ENCODE measurements around the gene SCN4B.

Gene SCN4B

DNA sequence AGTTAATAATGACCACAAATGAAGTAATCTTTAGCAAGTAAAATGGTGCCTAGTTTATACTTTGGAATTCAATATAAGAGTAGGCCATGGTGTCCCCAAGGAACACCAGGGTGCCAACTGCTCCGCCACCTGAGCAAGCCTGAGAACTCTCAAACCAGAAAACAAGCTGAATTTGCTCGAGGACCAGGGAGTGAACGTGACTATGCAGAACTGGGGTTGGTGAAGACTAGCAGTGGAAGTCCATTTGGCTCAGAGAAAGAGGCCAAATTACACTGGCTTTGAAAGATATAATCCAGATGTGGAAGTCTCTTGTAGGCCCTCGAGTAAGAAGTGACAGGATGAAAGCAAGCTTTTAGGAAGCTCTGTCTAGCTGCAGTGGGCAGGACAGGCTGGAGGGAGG lies 57.1 kb downstream of the SCN4B start:
- no peak for DNase-seq

DNA sequence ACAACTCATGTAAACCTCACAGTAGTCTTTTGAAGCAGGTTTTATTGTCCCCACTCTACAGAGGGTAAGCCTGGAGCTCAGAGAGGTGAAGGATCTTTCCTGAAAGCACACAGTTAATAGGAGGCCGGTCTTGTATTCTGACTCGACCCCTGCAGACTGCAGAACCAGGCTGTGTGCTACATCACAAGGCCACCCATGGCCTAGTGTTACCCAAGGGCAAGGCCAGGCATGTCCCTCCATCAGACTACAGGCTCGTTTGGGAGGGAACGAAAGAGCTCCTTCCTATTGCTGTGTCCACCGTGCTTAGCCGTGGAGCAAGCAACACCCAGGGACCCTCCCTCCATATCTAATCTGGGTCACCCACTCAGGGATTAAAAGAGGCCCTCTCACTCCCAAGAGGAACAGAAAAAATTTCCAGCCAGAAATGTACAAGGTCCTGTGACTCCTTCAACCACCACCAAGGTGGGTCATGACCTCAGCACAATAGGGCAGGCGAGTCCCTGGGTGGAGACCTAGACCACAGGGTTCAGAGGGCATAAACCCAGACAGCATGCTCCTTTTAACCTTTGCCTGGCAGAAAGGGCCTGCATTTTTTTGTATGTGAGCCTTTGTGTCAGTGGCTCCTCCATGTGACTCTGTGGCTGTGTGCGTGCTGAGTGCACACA lies 59.6 kb downstream of the SCN4B start:
- DNase-seq: no peak

DNA sequence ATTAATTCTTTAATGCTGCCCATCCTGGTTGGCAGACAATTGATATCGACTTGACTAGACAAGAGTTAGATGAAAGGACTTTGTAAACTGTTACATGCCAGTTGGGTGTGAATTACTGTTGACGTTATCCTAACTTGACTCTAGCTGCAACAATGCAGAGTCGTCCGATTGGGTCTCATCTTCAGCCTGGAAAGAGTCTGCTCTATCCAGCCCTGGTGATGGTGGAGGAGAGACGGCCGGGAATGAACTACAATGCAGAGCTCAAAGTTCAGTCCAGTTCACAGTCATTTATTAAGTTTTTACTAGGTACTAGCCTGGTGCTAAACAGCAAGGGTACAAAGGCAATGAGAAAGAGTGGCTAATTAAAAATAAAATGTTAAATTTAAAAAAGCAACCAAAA lies 60.9 kb downstream of the SCN4B start:
- no peak for DNase-seq

DNA sequence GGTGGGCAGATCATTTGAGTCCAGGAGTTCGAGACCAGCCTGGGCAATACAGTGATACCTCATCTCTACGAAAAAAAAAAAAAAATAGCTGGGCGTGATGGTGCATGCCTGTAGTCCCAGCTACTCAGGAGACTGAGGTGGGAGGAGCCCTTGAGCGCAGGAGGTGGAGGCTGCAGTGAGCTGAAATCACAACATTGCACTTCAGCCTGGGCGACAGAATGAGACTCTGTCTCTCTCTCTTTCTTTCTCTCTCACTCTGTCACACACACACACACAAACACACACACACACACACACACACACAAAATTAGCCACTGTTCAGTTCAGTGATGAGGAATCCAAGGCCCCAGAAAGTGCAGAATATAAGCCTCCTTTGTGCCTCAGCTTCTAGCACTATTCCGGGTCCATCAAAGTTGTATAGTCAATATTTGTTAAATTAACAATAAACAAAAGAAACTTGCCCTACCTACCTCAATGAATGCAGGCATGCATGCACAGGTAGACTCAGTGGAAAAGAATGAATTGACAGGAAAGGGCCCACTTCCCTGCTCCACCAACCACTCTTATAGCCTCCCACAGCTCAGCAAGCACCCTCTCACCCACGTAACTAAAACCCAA lies 62.0 kb downstream of the SCN4B start:
- DNase-seq: no peak

DNA sequence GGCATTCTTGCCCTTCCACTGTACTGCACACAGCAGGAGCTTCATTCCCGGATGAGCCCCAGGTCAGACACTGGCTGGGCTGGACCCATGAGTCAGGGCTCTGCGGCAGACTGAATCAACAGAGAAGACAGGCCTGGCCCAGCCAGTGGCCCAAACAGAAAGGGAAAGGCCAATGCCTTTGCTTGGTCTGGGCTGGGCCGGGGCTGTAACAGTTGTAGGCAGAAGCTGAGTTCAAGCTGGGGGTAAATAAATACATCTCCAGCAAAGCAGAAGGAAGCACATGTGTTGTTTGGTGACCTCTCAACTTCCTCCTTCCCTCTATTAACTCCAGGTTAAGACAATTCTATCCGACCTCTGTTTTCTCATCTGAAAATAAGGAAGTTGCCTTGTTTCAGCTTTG lies 64.1 kb downstream of the SCN4B start:
- no peak for DNase-seq

DNA sequence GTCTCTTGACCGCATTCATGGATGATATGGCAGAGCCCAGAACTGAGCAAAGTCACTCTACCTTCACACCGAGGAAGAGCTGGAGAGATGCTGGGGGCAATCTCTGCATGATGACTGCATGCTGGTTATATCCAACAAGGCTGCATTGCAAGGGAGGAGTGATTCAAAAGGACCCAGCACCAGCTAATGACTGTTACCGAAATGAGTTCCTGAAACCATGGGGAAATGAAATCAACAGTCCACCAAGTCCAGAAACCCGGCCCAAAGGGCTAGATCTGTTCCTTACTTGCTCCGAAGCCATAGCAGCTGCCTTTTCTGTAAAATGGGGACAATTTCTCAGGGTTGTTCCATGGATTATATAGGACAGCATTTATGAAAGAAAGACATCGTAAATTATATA lies 64.7 kb downstream of the SCN4B start:
- no peak for DNase-seq

DNA sequence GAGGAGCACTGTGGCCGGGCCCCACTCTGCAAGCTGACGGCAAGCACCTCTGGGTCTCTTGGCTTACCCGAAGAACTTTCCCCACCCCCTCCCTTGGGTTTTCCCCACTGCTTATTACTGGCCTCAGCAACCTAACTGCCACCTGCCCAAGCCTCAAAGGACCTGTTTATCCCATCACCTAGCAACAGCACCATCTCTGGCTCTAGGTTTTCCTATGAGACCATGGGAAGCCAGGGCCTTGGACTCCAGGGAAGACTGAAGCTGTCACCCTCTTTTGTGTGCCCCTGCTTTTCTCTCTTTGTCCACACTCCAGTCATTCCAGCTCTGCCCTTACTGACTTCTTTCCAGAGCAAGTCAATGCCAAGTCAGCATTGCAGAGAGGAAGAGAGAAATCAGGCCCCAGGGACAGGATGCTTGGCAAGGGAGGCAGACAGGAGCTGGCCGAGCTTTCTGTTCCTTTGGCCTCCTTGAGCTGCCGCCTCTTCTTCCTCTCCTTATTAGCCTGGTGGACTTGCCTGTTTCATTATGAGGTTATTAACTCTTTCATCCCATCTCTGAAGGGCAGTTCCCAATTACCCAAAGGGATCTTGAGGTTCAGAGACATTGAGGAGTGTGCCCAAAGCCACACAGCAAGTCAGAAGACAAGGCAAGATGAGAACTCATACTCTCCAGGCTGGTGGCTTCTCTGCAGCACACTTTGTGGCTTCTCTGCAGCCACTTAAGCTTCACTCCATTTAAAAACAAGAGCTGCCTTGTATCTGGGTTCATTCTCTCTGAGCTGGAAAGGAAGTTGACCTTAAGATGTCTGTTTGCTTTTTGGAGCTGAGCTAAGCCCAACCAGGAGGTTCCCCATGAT lies 65.5 kb downstream of the SCN4B start, which contains the start of gene SMIM35:
TSS of gene SMIM35 (minus strand) at position 51 of the 856 bp plus-strand sequence. CDS start 206 bp downstream, outside the sequence.
- no peak for DNase-seq

DNA sequence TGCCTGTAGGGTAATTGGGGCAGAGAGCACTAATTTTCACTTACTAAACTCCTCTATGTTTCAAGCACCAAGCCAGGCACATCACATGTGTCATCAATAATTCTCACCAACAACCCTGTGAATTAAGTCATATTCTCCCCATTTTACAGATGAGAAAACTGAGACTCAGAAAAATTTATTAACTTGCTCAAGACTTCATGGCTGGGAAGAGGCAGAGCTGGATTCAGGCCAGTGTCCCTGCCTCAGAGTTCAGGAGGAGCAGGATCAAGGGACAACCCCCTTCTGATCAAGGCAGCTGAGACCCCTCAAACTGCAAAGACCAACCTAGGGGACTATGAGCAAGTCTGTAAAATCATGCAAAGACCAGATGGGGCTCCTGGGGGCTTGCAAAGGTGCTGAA lies 68.0 kb downstream of the SCN4B start:
- DNase-seq: no peak

DNA sequence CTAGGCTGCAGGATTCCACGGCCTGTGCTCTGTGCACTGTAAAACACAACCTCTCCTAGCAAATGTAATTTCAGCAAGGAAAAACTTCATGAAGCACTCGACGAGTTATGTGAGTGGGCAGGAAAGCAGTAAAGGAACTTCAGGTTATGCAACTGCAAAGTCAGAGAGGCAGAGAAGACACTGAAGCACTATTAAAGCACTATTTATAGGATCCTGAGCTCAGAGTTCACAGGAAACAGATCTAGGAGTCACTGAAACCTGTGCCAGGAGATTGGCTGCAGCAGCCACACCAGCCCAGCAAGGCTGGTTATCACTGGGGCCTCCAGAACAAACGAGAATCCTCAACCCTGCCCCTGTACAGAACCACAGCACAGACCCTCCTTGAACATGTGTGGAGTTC lies 68.4 kb downstream of the SCN4B start:
- no peak for DNase-seq

Data from stimulated activated naive CD4-positive, alpha-beta T cell treated with Interleukin-2 at 50 U/mL for 16 hours (primary cell).